ENCODE measurements around the gene TRIO. TPM values are rescaled to one million over a fixed set of nuclear protein-coding genes. Genes with fewer than 3 reads are reported as not detected.

The TRIO gene
- total and polyA plus RNA-seq, 2 of the 8 experiments (the other 6 are each of a cell fraction or from before 2014, with no cell fraction given), result 35.1 to 69.1 TPM

GRCh38 chr5:14155075-14155474 lies 11.9 kb downstream of the TRIO start (continued):
- TF ChIP-seq CHD7 (IDR thresholded peaks at IDR 0.05; ENCODE audit: insufficient replicate concordance, low read length) (no peak), GABPA (IDR thresholded peaks at IDR 0.05; ENCODE audit: borderline replicate concordance, insufficient read depth, low read length) (no peak), BRCA1 (IDR thresholded peaks at IDR 0.05; ENCODE audit: low read depth, low read length) (no peak)
